Measurements from ENCODE around the gene MYO9B.

Gene MYO9B

GRCh38 chr19:17108453-17108784 lies 32.8 kb downstream of the MYO9B start:
- peaks cover 19% of the 10 kb centered on the region for H4K20me1 ChIP-seq (ENCODE audit: insufficient read depth, low read length, poor library complexity, severe bottlenecking)
- no peak overlapping the region for H3K4me3 ChIP-seq (ENCODE audit: low read length, poor library complexity, severe bottlenecking)
- no peaks in the 10 kb centered on the region for H3K4me1 ChIP-seq (ENCODE audit: insufficient read depth, low read length, poor library complexity, severe bottlenecking)
- no peak overlapping the region for H3K4me2 ChIP-seq (ENCODE audit: low read depth, low read length, poor library complexity, severe bottlenecking)
- H3K36me3 ChIP-seq (ENCODE audit: insufficient read depth, low read length): peaks cover 54% of the 10 kb centered on the region
- H3K9me2 ChIP-seq (replicated peaks; ENCODE audit: low read depth, low read length): no peaks in the 10 kb centered on the region
- peaks cover 52% of the 10 kb centered on the region; the same call in 1 of the 2 replicates for H3K79me2 ChIP-seq (ENCODE audit: insufficient read depth, low read length)
- no peak overlapping the region for H2AFZ ChIP-seq (ENCODE audit: low read length)
- H3F3A ChIP-seq (ENCODE audit: low read depth): no peaks in the 10 kb centered on the region
- H3K9ac ChIP-seq (ENCODE audit: low read depth, low read length, poor library complexity, severe bottlenecking): no peak overlapping the region
- no peaks in the 10 kb centered on the region for H3K27me3 ChIP-seq (ENCODE audit: insufficient read depth, low read length, poor library complexity, severe bottlenecking)
- H3K9me3 ChIP-seq (ENCODE audit: insufficient read depth, low read depth, low read length): no peaks in the 10 kb centered on the region
- TF ChIP-seq EZH2phosphoT487 (IDR thresholded peaks at IDR 0.05; ENCODE audit: borderline replicate concordance) (no peak), CTCF (conservative IDR thresholded peaks at IDR 0.05; ENCODE audit: low read length) (no peak)

GRCh38 chr19:17109300-17109699 lies 33.7 kb downstream of the MYO9B start:
- Histone ChIP-seq H3K4me2 (ENCODE audit: low read depth, low read length, poor library complexity, severe bottlenecking) (no peak overlapping the region), H3K9ac (ENCODE audit: low read depth, low read length, poor library complexity, severe bottlenecking) (no peak overlapping the region), H4K20me1 (ENCODE audit: insufficient read depth, low read length, poor library complexity, severe bottlenecking) (peaks cover 15% of the 10 kb centered on the region), H3K4me1 (ENCODE audit: insufficient read depth, low read length, poor library complexity, severe bottlenecking) (no peaks in the 10 kb centered on the region), H2AFZ (ENCODE audit: low read length) (no peak overlapping the region), H3K9me3 (ENCODE audit: insufficient read depth, low read depth, low read length) (no peaks in the 10 kb centered on the region), H3K9me2 (replicated peaks; ENCODE audit: low read depth, low read length) (no peaks in the 10 kb centered on the region), H3F3A (ENCODE audit: low read depth) (no peaks in the 10 kb centered on the region), H3K27me3 (ENCODE audit: insufficient read depth, low read length, poor library complexity, severe bottlenecking) (no peaks in the 10 kb centered on the region), H3K79me2 (ENCODE audit: insufficient read depth, low read length) (peaks cover 50% of the 10 kb centered on the region; the same call in 1 of the 2 replicates), H3K36me3 (ENCODE audit: insufficient read depth, low read length) (peaks cover 51% of the 10 kb centered on the region), H3K4me3 (ENCODE audit: low read length, poor library complexity, severe bottlenecking) (no peak overlapping the region)
- no peak for TF ChIP-seq CTCF (conservative IDR thresholded peaks at IDR 0.05; ENCODE audit: low read length)
- TF ChIP-seq EZH2phosphoT487 (IDR thresholded peaks at IDR 0.05; ENCODE audit: borderline replicate concordance): no peak

GRCh38 chr19:17109962-17110598 lies 34.5 kb downstream of the MYO9B start:
- H2AFZ ChIP-seq (ENCODE audit: low read length): no peak overlapping the region
- TF ChIP-seq EZH2phosphoT487 (IDR thresholded peaks at IDR 0.05; ENCODE audit: borderline replicate concordance): no peak
- H3F3A ChIP-seq (ENCODE audit: low read depth): no peaks in the 10 kb centered on the region
- H3K27me3 ChIP-seq (ENCODE audit: insufficient read depth, low read length, poor library complexity, severe bottlenecking): no peaks in the 10 kb centered on the region
- peaks cover 9% of the 10 kb centered on the region for H4K20me1 ChIP-seq (ENCODE audit: insufficient read depth, low read length, poor library complexity, severe bottlenecking)
- no peaks in the 10 kb centered on the region for H3K9me2 ChIP-seq (replicated peaks; ENCODE audit: low read depth, low read length)
- H3K9ac ChIP-seq (ENCODE audit: low read depth, low read length, poor library complexity, severe bottlenecking): no peak overlapping the region
- H3K79me2 ChIP-seq (ENCODE audit: insufficient read depth, low read length): peaks cover 47% of the 10 kb centered on the region; the same call in 1 of the 2 replicates
- H3K4me1 ChIP-seq (ENCODE audit: insufficient read depth, low read length, poor library complexity, severe bottlenecking): no peaks in the 10 kb centered on the region
- H3K4me3 ChIP-seq (ENCODE audit: low read length, poor library complexity, severe bottlenecking): no peak overlapping the region
- no peaks in the 10 kb centered on the region for H3K9me3 ChIP-seq (ENCODE audit: insufficient read depth, low read depth, low read length)
- no peak overlapping the region for H3K4me2 ChIP-seq (ENCODE audit: low read depth, low read length, poor library complexity, severe bottlenecking)
- peaks cover 48% of the 10 kb centered on the region for H3K36me3 ChIP-seq (ENCODE audit: insufficient read depth, low read length)

GRCh38 chr19:17110599-17110966 lies 35.0 kb downstream of the MYO9B start:
- no peak overlapping the region for H3K4me2 ChIP-seq (ENCODE audit: low read depth, low read length, poor library complexity, severe bottlenecking)
- H2AFZ ChIP-seq (ENCODE audit: low read length): no peak overlapping the region
- H3K4me1 ChIP-seq (ENCODE audit: insufficient read depth, low read length, poor library complexity, severe bottlenecking): no peaks in the 10 kb centered on the region
- peaks cover 9% of the 10 kb centered on the region for H4K20me1 ChIP-seq (ENCODE audit: insufficient read depth, low read length, poor library complexity, severe bottlenecking)
- TF ChIP-seq EZH2phosphoT487 (IDR thresholded peaks at IDR 0.05; ENCODE audit: borderline replicate concordance): no peak
- TF ChIP-seq CTCF (conservative IDR thresholded peaks at IDR 0.05; ENCODE audit: low read length): no peak
- H3F3A ChIP-seq (ENCODE audit: low read depth): no peaks in the 10 kb centered on the region
- H3K4me3 ChIP-seq (ENCODE audit: low read length, poor library complexity, severe bottlenecking): no peak overlapping the region
- H3K27me3 ChIP-seq (ENCODE audit: insufficient read depth, low read length, poor library complexity, severe bottlenecking): no peaks in the 10 kb centered on the region
- no peaks in the 10 kb centered on the region for H3K9me3 ChIP-seq (ENCODE audit: insufficient read depth, low read depth, low read length)
- H3K9me2 ChIP-seq (replicated peaks; ENCODE audit: low read depth, low read length): no peaks in the 10 kb centered on the region
- H3K36me3 ChIP-seq (ENCODE audit: insufficient read depth, low read length): peaks cover 47% of the 10 kb centered on the region
- H3K9ac ChIP-seq (ENCODE audit: low read depth, low read length, poor library complexity, severe bottlenecking): no peak overlapping the region
- peaks cover 45% of the 10 kb centered on the region; the same call in 1 of the 2 replicates for H3K79me2 ChIP-seq (ENCODE audit: insufficient read depth, low read length)
